Astrocyte (in vitro differentiated cells and primary cell): Measurements from ENCODE around the gene PSEN2.

ENCODE experiments used
- EZH2 ChIP-seq: IDR thresholded peaks from 2 replicates; pipeline ENCODE4 v1.6.1; 2012; ENCODE audit warnings: mild to moderate bottlenecking, low read length, inconsistent platforms; ENCODE audit not compliant: insufficient read depth
- TF ChIP-seq, protein P1 (sequence below): IDR thresholded peaks from 2 replicates; pipeline ENCODE4 v1.5.1; 2011; ENCODE audit warnings: low read depth, mild to moderate bottlenecking, inconsistent platforms, low read length, moderate library complexity; ENCODE audit not compliant: insufficient read depth

DNA sequence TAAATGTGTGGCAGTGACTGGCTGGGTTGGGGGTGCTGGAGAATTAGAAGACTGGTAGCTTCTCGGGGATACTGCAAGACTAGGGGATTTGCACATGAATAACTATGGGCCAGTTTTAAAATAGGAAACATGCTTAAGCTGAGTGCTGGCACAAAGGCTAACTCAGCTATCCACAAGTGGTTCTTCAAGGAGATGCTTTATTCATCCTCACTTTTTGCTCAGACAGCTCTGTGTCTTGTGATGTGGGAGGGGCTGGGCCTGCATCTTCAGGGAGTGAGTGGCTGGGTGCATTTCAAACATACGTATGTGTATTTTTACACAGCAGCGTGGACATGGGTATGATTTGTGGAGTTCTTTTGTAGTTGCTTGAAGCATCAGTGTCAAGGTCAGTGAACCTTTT lies 72.0 kb downstream of the PSEN2 start:
- TF ChIP-seq, protein P1, sequence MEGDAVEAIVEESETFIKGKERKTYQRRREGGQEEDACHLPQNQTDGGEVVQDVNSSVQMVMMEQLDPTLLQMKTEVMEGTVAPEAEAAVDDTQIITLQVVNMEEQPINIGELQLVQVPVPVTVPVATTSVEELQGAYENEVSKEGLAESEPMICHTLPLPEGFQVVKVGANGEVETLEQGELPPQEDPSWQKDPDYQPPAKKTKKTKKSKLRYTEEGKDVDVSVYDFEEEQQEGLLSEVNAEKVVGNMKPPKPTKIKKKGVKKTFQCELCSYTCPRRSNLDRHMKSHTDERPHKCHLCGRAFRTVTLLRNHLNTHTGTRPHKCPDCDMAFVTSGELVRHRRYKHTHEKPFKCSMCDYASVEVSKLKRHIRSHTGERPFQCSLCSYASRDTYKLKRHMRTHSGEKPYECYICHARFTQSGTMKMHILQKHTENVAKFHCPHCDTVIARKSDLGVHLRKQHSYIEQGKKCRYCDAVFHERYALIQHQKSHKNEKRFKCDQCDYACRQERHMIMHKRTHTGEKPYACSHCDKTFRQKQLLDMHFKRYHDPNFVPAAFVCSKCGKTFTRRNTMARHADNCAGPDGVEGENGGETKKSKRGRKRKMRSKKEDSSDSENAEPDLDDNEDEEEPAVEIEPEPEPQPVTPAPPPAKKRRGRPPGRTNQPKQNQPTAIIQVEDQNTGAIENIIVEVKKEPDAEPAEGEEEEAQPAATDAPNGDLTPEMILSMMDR = no peak
- no peak for TF ChIP-seq EZH2
